Gastrocnemius medialis (tissue), 4 donors: Measurements from ENCODE around the gene POR. TPM values are rescaled to one million over a fixed set of nuclear protein-coding genes. Genes with fewer than 3 reads are reported as not detected.
"Not testable (repeated sequence)": the region's sequence is repeated elsewhere in the genome, so short reads cannot be mapped to it uniquely, and the experiment has no call there.

Source experiments
- ATAC-seq, 2 donors: fragments of 150-250 bp; one replicate each; pipeline ENCODE4 v1.9.1; 2016
- DNase-seq, 2 donors: peaks; one replicate each; pipeline ENCODE4 v3.0.0-alpha.2; 2019
- H3K27ac ChIP-seq, 4 donors: fragments of 200-600 bp; sonication (generic); 1 replicate in 1 of 4; 2 replicates in 3 of 4; pipeline ENCODE4 v1.5.1; 2016 to 2018; ENCODE audit warnings: mild to moderate bottlenecking in 2 of 4, moderate library complexity in 1 of 4
- H3K27me3 ChIP-seq, 3 donors: fragments of 200-600 bp; sonication (generic) in 2 of 3; 1 replicate in 1 of 3; 2 replicates in 2 of 3; pipeline versions ENCODE4 v1.5.1 to v1.6.0; 2016 to 2019; ENCODE audit warnings: mild to moderate bottlenecking in 1 of 3, moderate library complexity in 1 of 3
- H3K36me3 ChIP-seq, 2 donors: fragments of 200-600 bp; sonication (generic) in 1 of 2; one replicate each; pipeline ENCODE4 v1.5.1; 2017 to 2018
- H3K4me1 ChIP-seq, 2 donors: fragments of 200-600 bp; sonication (generic) in 1 of 2; one replicate each; pipeline ENCODE4 v1.5.1; 2016 to 2017; ENCODE audit warnings: mild to moderate bottlenecking in 2 of 2
- H3K4me3 ChIP-seq, 4 donors: fragments of 200-600 bp; sonication (generic) in 3 of 4; 1 replicate in 1 of 4; 2 replicates in 3 of 4; pipeline ENCODE4 v1.5.1; 2016 to 2019; ENCODE audit warnings: mild to moderate bottlenecking in 2 of 4
- H3K9me3 ChIP-seq, 3 donors: fragments of 200-600 bp; sonication (generic) in 2 of 3; 1 replicate in 1 of 3; 2 replicates in 2 of 3; pipeline ENCODE4 v1.5.1; 2016 to 2019
- POLR2A ChIP-seq, 2 donors: fragments of 450-650 bp; IDR thresholded peaks; one replicate each; pipeline ENCODE4 v1.6.1; 2017; ENCODE audit warnings: antibody characterized with exemption in 2 of 2, mild to moderate bottlenecking in 2 of 2, moderate library complexity in 2 of 2
- in situ Hi-C, 4 donors: fragments of 200-750 bp; cut with MboI; loops; one replicate each; pipeline versions ENCODE4 v1.15.0 to v1.8.0; 2017; ENCODE audit warnings: low sequenced_read_pairs in 4 of 4
- intact Hi-C: fragments of 100-400 bp; cut with DNase I; formaldehyde crosslinking; loops from one replicate; pipeline ENCODE4 v1.15.1; 2023; ENCODE audit warnings: low total_unique reads
- total RNA-seq, 4 donors: library from RNA; depleted of rRNA; stranded (reverse); fragments of >200 nt; gene quantifications; one replicate each; pipeline versions ENCODE4 v1.1.0 to v1.2.3, GENCODE V29; 2016
- TF ChIP-seq, protein P1 (sequence below), 5 experiments: fragments of 450-650 bp in 3 of 5; fragments of 200-600 bp in 2 of 5; sonication (generic) in 2 of 5; IDR thresholded peaks in 4 of 5; conservative IDR thresholded peaks in 1 of 5; 1 replicate in 4 of 5; 2 replicates in 1 of 5; pipeline ENCODE4 v1.5.1; 2016 to 2019; ENCODE audit warnings: antibody characterized with exemption in 5 of 5, mild to moderate bottlenecking in 3 of 5, moderate library complexity in 3 of 5

Gene POR
- total RNA-seq, 4 donors from 2014 or later, result 85.7 to 218 (median 115) TPM

DNA sequence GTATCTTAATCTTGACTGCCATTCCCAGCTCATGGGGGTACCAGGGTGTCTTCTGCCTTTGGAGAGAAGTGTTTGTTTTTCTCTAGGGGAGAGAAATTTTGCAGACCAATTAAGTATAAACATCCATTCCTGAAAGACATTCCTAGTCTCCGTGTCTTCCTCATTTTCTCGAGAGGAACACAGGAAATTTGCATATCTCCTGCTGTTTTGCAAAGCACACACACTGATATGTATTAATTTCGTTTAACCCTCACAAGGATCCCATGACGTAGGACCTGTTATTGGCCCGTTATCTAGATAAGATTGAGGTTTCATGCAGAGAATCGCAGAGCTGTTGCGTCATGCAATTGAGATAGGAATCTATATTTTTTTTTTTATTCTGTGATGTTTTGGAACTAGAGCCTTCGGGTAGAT, 35.2 kb upstream of the POR start:
- Histone ChIP-seq H3K4me3 (peak overlapping the region; percentile 75 to 95 (median 86)), H3K36me3 (peaks cover 0 to 37% of the 10 kb centered on the region in 2 donors), H3K9me3 (no peaks in the 10 kb centered on the region), H3K27me3 (no peaks in the 10 kb centered on the region), H3K27ac (peak overlapping the region in 3 of 4 donors; percentile 75 to 82 (median 76)), H3K4me1 (peaks cover 19% of the 10 kb centered on the region in 2 donors)
- in situ Hi-C loops, result no loop called here
- TF ChIP-seq, protein P1, sequence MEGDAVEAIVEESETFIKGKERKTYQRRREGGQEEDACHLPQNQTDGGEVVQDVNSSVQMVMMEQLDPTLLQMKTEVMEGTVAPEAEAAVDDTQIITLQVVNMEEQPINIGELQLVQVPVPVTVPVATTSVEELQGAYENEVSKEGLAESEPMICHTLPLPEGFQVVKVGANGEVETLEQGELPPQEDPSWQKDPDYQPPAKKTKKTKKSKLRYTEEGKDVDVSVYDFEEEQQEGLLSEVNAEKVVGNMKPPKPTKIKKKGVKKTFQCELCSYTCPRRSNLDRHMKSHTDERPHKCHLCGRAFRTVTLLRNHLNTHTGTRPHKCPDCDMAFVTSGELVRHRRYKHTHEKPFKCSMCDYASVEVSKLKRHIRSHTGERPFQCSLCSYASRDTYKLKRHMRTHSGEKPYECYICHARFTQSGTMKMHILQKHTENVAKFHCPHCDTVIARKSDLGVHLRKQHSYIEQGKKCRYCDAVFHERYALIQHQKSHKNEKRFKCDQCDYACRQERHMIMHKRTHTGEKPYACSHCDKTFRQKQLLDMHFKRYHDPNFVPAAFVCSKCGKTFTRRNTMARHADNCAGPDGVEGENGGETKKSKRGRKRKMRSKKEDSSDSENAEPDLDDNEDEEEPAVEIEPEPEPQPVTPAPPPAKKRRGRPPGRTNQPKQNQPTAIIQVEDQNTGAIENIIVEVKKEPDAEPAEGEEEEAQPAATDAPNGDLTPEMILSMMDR (IDR thresholded peaks at IDR 0.05 in 4 of 5, conservative IDR thresholded peaks at IDR 0.05 in 1 of 5), result no peak
- no peak for TF ChIP-seq POLR2A (IDR thresholded peaks at IDR 0.05)
- DNase-seq, result no peak
- no peak for ATAC-seq
- intact Hi-C loops, result loop anchor here (2.0 kb wide), 2 partner anchors 35 to 115 kb away; partner anchors contain the start of genes POR and TMEM120A

DNA sequence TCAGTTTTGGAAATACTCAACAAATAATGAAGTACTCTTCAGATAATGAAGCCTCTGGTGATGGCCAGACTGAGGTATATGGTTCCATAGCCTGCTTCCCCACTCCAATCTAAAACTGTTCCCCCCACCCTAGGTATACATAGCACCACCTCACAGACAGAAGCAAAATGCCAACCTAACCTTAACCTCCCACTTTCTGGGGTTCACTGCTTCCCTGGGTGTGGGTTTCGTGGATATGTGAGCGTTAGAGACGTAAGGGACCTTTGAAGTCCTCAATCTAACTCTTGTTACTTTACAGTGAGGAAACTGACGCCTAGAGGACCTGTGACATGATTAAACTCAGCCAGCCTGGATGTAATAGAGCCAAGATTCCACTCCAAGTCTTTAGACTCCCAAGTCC, 34.7 kb upstream of the POR start:
- no peak overlapping the region for H3K27ac ChIP-seq
- no peaks in the 10 kb centered on the region for H3K27me3 ChIP-seq
- DNase-seq, result no peak
- peaks cover 19% of the 10 kb centered on the region in 2 donors for H3K4me1 ChIP-seq
- in situ Hi-C loops (no loop called here), intact Hi-C loops (no loop called here)
- TF ChIP-seq, protein P1 (IDR thresholded peaks at IDR 0.05 in 4 of 5, conservative IDR thresholded peaks at IDR 0.05 in 1 of 5), result no peak
- TF ChIP-seq POLR2A (IDR thresholded peaks at IDR 0.05), result no peak
- H3K36me3 ChIP-seq, result peaks cover 0 to 41% of the 10 kb centered on the region in 2 donors
- ATAC-seq, result no peak
- H3K9me3 ChIP-seq, result no peaks in the 10 kb centered on the region
- no peak overlapping the region for H3K4me3 ChIP-seq

DNA sequence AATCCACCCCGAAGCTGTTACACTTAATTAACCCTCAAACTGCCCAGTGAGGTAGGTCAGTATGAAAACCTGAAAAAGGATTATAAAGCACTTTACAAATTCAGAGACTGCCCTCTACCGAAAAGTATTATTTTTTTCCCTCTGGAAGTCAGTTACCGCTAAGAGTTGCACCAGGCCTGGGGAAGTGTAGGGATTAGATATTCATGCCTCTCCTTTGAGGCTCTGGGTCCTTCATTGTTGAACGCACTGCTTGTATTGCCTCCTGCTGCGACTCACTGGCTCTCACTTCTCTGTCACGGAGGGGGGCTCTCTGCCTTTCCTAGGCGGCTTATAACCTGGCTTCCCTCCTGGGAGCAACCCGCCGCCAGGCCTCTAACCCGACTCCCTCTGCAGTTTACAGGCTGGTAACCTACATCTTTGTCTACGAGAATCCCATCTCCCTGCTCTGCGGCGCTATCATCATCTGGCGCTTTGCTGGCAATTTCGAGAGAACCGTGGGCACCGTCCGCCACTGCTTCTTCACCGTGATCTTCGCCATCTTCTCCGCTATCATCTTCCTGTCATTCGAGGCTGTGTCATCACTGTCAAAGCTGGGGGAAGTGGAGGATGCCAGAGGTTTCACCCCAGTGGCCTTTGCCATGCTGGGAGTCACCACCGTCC, 33.4 kb upstream of the POR start:
- TF ChIP-seq, protein P1 (IDR thresholded peaks at IDR 0.05 in 4 of 5, conservative IDR thresholded peaks at IDR 0.05 in 1 of 5), result no peak
- no peak for TF ChIP-seq POLR2A (IDR thresholded peaks at IDR 0.05)
- ATAC-seq, result no peak
- Histone ChIP-seq H3K36me3 (peaks cover 0 to 55% of the 10 kb centered on the region in 2 donors), H3K4me1 (peaks cover 19% of the 10 kb centered on the region in 2 donors), H3K27ac (no peak overlapping the region), H3K9me3 (no peaks in the 10 kb centered on the region), H3K4me3 (no peak overlapping the region), H3K27me3 (no peaks in the 10 kb centered on the region)
- in situ Hi-C loops (no loop called here), intact Hi-C loops (no loop called here)
- no peak for DNase-seq

DNA sequence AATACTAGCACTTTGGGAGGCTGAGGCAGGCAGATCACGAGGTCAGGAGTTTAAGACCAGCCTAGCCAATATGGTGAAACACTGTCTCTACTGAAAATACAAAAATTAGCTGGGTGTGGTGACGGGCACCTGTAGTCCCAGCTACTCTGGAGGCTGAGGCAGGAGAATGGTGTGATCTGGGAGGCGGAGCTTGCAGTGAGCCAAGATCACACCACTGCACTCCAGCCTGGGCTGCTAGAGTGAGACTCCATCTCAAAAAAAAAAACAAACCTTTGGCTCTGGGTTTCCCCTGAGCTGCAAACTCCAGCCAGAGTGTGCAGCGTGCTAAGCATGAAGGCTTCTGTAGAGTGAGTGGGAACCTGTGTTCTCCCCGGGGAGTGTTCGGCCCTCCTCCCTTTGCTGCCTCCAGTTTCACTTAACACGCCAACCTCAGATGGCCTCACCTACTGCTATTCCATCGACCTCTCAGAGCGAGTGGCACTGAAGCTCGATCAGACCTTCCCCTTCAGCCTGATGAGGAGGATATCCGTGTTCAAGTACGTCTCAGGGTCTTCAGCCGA, 31.6 kb upstream of the POR start:
- ATAC-seq, in situ Hi-C loops: not testable (repeated sequence)
- H3K36me3 ChIP-seq, result peaks cover 0 to 59% of the 10 kb centered on the region in 2 donors

DNA sequence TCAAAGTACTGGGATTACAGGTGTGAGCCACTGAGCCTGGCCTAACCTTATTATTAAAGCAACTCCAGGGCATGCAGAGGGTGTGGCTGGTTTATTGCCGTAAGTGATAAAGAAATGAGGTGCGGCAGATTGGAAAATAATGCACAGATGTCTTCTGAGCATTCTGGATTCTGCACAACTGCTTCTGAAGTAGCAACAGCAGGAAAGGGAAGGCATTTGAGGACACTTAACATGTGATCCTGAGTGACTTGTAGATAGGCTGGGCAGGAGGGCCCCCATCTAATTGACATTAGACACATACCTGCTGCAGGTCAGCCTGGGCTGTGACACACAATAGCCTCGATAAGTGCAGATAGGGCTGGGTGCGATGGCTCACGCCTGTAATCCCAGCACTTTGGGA, 30.5 kb upstream of the POR start:
- H3K9me3 ChIP-seq, result no peaks in the 10 kb centered on the region
- ATAC-seq (no peak), DNase-seq (no peak)
- peaks cover 8 to 16% of the 10 kb centered on the region in 2 donors for H3K4me1 ChIP-seq
- intact Hi-C loops, result no loop called here
- H3K27ac ChIP-seq, result no peak overlapping the region
- peaks cover 0 to 59% of the 10 kb centered on the region in 2 donors for H3K36me3 ChIP-seq
- H3K27me3 ChIP-seq, result no peaks in the 10 kb centered on the region
- H3K4me3 ChIP-seq, result no peak overlapping the region
- in situ Hi-C loops, result no loop called here
- no peak for TF ChIP-seq POLR2A (IDR thresholded peaks at IDR 0.05)
- TF ChIP-seq, protein P1 (IDR thresholded peaks at IDR 0.05 in 4 of 5, conservative IDR thresholded peaks at IDR 0.05 in 1 of 5), result no peak

More for the DNA sequence above, 31.6 kb upstream of the POR start:
- intact Hi-C loops, H3K4me3 ChIP-seq, DNase-seq, H3K27ac ChIP-seq, H3K9me3 ChIP-seq, H3K27me3 ChIP-seq: not testable (repeated sequence)
- peaks cover 15 to 17% of the 10 kb centered on the region in 2 donors for H3K4me1 ChIP-seq
